GM12878 (cell line): ENCODE measurements around the gene CAST. TPM values are rescaled to one million over a fixed set of nuclear protein-coding genes. Genes with fewer than 3 reads are reported as not detected.

ENCODE experiments used
- GABPA ChIP-seq: IDR thresholded peaks from 2 replicates; pipeline ENCODE4 v1.6.1; 2014; ENCODE audit warnings: antibody characterized with exemption, low read depth, mild to moderate bottlenecking, inconsistent platforms
- MTA2 ChIP-seq: fragments of 450-650 bp; IDR thresholded peaks from 2 replicates; pipeline ENCODE4 v1.6.1; 2016; ENCODE audit warnings: low read depth, mild to moderate bottlenecking, moderate library complexity
- MYC ChIP-seq: IDR thresholded peaks from 2 replicates; pipeline ENCODE4 v1.6.1; 2011; ENCODE audit warnings: mild to moderate bottlenecking, low read length, moderate library complexity, inconsistent platforms; ENCODE audit not compliant: insufficient read depth, insufficient replicate concordance, insufficient read length, severe bottlenecking
- NFYB ChIP-seq: IDR thresholded peaks from 2 replicates; pipeline ENCODE4 v1.6.1; 2011; ENCODE audit warnings: low read depth, mild to moderate bottlenecking, low read length, improper control_type of control experiment, moderate library complexity; ENCODE audit not compliant: insufficient read depth
- POLR2AphosphoS5 ChIP-seq: IDR thresholded peaks from 2 replicates; pipeline ENCODE4 v1.6.1; 2011; ENCODE audit warnings: mild to moderate bottlenecking, low read length, inconsistent platforms
- RB1 ChIP-seq: fragments of 450-650 bp; formaldehyde crosslinking; IDR thresholded peaks from 2 replicates; pipeline ENCODE4 v1.6.1; 2017; ENCODE audit warnings: mild to moderate bottlenecking, borderline replicate concordance
- RELA ChIP-seq: fragments of 450-650 bp; IDR thresholded peaks from 2 replicates; pipeline ENCODE4 v1.8.0; 2014; ENCODE audit warnings: borderline replicate concordance; ENCODE audit not compliant: partially characterized antibody
- SMAD5 ChIP-seq: IDR thresholded peaks from 2 replicates; pipeline ENCODE4 v1.6.1; 2016; ENCODE audit warnings: antibody characterized with exemption, low read depth
- SMC3 ChIP-seq: IDR thresholded peaks from 2 replicates; pipeline ENCODE4 v1.6.1; 2011; ENCODE audit warnings: low read length, improper control_type of control experiment, borderline replicate concordance
- SUZ12 ChIP-seq: fragments of 200-600 bp; sonication (generic); IDR thresholded peaks from one replicate; pipeline ENCODE4 v1.6.1; 2018; ENCODE audit warnings: antibody characterized with exemption, mild to moderate bottlenecking; ENCODE audit not compliant: unreplicated experiment
- TARDBP ChIP-seq: IDR thresholded peaks from 2 replicates; pipeline ENCODE4 v1.6.1; 2016; ENCODE audit warnings: borderline replicate concordance
- ZNF274 ChIP-seq: IDR thresholded peaks from one replicate; pipeline ENCODE4 v1.8.0; 2011; ENCODE audit not compliant: insufficient read length, insufficient read depth
- polyA plus RNA-seq, 11 experiments: library from polyadenylated mRNA; depleted of rRNA in 4 of 11; unstranded in 6 of 11; stranded (reverse) in 5 of 11; fragments of >200 nt; fragmentation: Nextera tagmentation in 4 of 11; fragmentation: Illumina TruSeq in 1 of 11; extraction: Ambion mirVana in 4 of 11; extraction: Trizol in 1 of 11; gene quantifications; 1 replicate in 1 of 11; 2 replicates in 10 of 11; pipeline versions ENCODE4 v1.2.1 to v1.2.3, GENCODE V29; 2011 to 2016; ENCODE audit warnings: inconsistent platforms in 2 of 11, missing spikeins in 2 of 11, low read depth in 1 of 11
- total RNA-seq, 4 experiments: library from RNA; depleted of rRNA in 3 of 4; stranded (reverse); fragments of >200 nt in 3 of 4; fragmentation: Illumina TruSeq in 1 of 4; extraction: Trizol in 1 of 4; gene quantifications; 2 replicates each; pipeline versions ENCODE4 v1.2.1 to v1.2.3, GENCODE V29; 2013 to 2021
- TF ChIP-seq, protein P1 (sequence below): fragments of 450-650 bp; IDR thresholded peaks from 2 replicates; pipeline ENCODE4 v1.6.1; 2016; ENCODE audit warnings: mild to moderate bottlenecking, moderate library complexity, borderline replicate concordance
- TF ChIP-seq, protein P2 (sequence below): fragments of 450-650 bp; IDR thresholded peaks from 2 replicates; pipeline ENCODE4 v1.6.1; 2018; ENCODE audit warnings: borderline replicate concordance, mild to moderate bottlenecking; ENCODE audit not compliant: partially characterized antibody
- TF ChIP-seq, protein P3 (sequence below): IDR thresholded peaks from 2 replicates; pipeline ENCODE4 v1.6.1; 2011; ENCODE audit warnings: borderline replicate concordance, low read depth, mild to moderate bottlenecking, moderate library complexity, mixed read lengths, low read length; ENCODE audit not compliant: insufficient read depth; ENCODE audit errors: extremely low read length
- TF ChIP-seq, protein P4 (sequence below): fragments of 450-650 bp; conservative IDR thresholded peaks from 2 replicates; pipeline ENCODE4 v1.6.1; 2017; ENCODE audit warnings: mild to moderate bottlenecking, moderate library complexity
- TF ChIP-seq, protein P5 (sequence below): fragments of 450-650 bp; IDR thresholded peaks from 2 replicates; pipeline ENCODE4 v1.6.1; 2017; ENCODE audit warnings: borderline replicate concordance

The CAST gene
- total and polyA plus RNA-seq, 10 of the 15 experiments (the other 5 are each of a cell fraction or from before 2014, with no cell fraction given), result 31.7 to 140 (median 68.5) TPM

DNA sequence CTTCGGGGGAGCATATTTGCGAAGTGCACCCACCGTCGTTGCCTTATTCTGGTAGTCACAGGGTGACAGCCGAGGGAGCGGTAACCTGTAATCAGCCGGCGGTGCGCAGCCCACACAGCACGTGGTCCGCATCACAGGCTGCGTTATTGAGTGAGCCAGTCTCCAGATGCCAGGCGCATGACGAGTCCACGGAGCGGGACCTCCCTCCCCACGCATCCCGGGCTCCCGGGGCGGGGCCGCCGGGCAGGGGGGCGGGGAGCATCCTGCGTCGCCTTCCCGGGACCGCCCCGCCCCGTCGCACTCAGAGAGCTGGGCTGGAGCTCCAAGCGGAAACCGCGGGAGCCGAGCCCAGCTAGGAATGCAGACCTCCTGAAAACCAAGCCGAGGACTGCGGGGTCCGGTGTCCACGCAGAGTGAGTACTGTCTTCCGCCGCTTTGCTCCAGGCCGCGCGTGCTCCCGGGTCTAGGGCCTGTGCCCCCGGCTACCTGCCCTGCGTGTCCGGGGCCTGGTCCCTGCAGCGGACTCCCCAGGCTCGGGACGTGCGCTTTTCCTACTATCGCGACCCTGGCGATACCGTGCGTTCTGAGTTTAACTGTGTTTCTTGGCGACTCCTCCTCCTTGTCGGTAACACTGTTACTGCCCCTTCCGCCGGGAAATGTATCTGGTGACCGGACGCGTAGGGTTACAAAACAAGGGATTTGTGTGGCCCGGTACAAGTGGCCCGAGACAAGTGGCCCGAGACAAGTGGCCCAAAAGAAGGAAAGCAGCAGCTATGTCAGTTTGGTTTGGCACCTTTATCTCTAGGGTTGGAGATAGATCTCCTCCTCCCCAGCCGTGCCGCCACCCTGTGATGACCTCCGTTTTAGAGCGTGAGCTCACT, 40.6 kb downstream of the CAST start (continued):
- TF ChIP-seq POLR2AphosphoS5, result no peak
- TF ChIP-seq, protein P1, sequence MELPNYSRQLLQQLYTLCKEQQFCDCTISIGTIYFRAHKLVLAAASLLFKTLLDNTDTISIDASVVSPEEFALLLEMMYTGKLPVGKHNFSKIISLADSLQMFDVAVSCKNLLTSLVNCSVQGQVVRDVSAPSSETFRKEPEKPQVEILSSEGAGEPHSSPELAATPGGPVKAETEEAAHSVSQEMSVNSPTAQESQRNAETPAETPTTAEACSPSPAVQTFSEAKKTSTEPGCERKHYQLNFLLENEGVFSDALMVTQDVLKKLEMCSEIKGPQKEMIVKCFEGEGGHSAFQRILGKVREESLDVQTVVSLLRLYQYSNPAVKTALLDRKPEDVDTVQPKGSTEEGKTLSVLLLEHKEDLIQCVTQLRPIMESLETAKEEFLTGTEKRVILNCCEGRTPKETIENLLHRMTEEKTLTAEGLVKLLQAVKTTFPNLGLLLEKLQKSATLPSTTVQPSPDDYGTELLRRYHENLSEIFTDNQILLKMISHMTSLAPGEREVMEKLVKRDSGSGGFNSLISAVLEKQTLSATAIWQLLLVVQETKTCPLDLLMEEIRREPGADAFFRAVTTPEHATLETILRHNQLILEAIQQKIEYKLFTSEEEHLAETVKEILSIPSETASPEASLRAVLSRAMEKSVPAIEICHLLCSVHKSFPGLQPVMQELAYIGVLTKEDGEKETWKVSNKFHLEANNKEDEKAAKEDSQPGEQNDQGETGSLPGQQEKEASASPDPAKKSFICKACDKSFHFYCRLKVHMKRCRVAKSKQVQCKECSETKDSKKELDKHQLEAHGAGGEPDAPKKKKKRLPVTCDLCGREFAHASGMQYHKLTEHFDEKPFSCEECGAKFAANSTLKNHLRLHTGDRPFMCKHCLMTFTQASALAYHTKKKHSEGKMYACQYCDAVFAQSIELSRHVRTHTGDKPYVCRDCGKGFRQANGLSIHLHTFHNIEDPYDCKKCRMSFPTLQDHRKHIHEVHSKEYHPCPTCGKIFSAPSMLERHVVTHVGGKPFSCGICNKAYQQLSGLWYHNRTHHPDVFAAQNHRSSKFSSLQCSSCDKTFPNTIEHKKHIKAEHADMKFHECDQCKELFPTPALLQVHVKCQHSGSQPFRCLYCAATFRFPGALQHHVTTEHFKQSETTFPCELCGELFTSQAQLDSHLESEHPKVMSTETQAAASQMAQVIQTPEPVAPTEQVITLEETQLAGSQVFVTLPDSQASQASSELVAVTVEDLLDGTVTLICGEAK, result peak; percentile 36; the same call in 1 of the 2 replicates
- TF ChIP-seq SMAD5, result no peak
- TF ChIP-seq MYC, result no peak
- no peak for TF ChIP-seq SMC3
- no peak for TF ChIP-seq NFYB
- 0 out of 2 replicates have a peak, but pooled peaks have one; percentile 37 for TF ChIP-seq RB1
- TF ChIP-seq, protein P2, sequence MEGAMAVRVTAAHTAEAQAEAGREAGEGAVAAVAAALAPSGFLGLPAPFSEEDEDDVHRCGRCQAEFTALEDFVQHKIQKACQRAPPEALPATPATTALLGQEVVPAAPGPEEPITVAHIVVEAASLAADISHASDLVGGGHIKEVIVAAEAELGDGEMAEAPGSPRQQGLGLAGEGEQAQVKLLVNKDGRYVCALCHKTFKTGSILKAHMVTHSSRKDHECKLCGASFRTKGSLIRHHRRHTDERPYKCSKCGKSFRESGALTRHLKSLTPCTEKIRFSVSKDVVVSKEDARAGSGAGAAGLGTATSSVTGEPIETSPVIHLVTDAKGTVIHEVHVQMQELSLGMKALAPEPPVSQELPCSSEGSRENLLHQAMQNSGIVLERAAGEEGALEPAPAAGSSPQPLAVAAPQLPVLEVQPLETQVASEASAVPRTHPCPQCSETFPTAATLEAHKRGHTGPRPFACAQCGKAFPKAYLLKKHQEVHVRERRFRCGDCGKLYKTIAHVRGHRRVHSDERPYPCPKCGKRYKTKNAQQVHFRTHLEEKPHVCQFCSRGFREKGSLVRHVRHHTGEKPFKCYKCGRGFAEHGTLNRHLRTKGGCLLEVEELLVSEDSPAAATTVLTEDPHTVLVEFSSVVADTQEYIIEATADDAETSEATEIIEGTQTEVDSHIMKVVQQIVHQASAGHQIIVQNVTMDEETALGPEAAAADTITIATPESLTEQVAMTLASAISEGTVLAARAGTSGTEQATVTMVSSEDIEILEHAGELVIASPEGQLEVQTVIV, result no peak
- no peak for TF ChIP-seq TARDBP
- TF ChIP-seq, protein P3, sequence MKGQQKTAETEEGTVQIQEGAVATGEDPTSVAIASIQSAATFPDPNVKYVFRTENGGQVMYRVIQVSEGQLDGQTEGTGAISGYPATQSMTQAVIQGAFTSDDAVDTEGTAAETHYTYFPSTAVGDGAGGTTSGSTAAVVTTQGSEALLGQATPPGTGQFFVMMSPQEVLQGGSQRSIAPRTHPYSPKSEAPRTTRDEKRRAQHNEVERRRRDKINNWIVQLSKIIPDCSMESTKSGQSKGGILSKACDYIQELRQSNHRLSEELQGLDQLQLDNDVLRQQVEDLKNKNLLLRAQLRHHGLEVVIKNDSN, result peak; percentile 78
- TF ChIP-seq RELA, result no peak
- TF ChIP-seq GABPA, result 0 out of 2 replicates have a peak, but pooled peaks have one; percentile 39
- no peak for TF ChIP-seq SUZ12
- TF ChIP-seq, protein P4, sequence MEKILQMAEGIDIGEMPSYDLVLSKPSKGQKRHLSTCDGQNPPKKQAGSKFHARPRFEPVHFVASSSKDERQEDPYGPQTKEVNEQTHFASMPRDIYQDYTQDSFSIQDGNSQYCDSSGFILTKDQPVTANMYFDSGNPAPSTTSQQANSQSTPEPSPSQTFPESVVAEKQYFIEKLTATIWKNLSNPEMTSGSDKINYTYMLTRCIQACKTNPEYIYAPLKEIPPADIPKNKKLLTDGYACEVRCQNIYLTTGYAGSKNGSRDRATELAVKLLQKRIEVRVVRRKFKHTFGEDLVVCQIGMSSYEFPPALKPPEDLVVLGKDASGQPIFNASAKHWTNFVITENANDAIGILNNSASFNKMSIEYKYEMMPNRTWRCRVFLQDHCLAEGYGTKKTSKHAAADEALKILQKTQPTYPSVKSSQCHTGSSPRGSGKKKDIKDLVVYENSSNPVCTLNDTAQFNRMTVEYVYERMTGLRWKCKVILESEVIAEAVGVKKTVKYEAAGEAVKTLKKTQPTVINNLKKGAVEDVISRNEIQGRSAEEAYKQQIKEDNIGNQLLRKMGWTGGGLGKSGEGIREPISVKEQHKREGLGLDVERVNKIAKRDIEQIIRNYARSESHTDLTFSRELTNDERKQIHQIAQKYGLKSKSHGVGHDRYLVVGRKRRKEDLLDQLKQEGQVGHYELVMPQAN, result peak; percentile 37; the same call in 1 of the 2 replicates
- TF ChIP-seq, protein P5, sequence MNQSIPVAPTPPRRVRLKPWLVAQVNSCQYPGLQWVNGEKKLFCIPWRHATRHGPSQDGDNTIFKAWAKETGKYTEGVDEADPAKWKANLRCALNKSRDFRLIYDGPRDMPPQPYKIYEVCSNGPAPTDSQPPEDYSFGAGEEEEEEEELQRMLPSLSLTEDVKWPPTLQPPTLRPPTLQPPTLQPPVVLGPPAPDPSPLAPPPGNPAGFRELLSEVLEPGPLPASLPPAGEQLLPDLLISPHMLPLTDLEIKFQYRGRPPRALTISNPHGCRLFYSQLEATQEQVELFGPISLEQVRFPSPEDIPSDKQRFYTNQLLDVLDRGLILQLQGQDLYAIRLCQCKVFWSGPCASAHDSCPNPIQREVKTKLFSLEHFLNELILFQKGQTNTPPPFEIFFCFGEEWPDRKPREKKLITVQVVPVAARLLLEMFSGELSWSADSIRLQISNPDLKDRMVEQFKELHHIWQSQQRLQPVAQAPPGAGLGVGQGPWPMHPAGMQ, result no peak
- no peak for TF ChIP-seq ZNF274
- 0 out of 2 replicates have a peak, but pooled peaks have one; percentile 35 for TF ChIP-seq MTA2
